GM21529 (cell line): ENCODE measurements around the gene BTD.
A peak's percentile ranks its signal among the peaks of the same experiment; 100 is the strongest.
"Not testable (repeated sequence)": the region's sequence is repeated elsewhere in the genome, so short reads cannot be mapped to it uniquely, and the experiment has no call there.

Experiments used
- ATAC-seq: cut with Tn5 transposase; IDR thresholded peaks from one replicate; pipeline ENCODE4 v1.9.1; 2021; ENCODE audit not compliant: unreplicated experiment

Gene BTD

GRCh38 chr3:15602816-15603215 is 1.3 kb downstream of the BTD start:
- ATAC-seq, result not testable (repeated sequence)

- not testable (repeated sequence) for ATAC-seq
These were observed 3.0 kb downstream of the BTD start for GRCh38 chr3:15604584-15604983.

GRCh38 chr3:15606434-15606891 is 4.9 kb downstream of the BTD start:
- ATAC-seq, result no peak

GRCh38 chr3:15610082-15610759 is 8.7 kb downstream of the BTD start:
- ATAC-seq, result no peak

GRCh38 chr3:15611018-15611417 is 9.5 kb downstream of the BTD start:
- ATAC-seq, result no peak

GRCh38 chr3:15612001-15612400 is 10.5 kb downstream of the BTD start:
- ATAC-seq, result no peak

- ATAC-seq, result no peak
These were observed 13.4 kb downstream of the BTD start for GRCh38 chr3:15614958-15615357.

GRCh38 chr3:15616053-15616452 is 14.5 kb downstream of the BTD start:
- no peak for ATAC-seq

GRCh38 chr3:15619659-15620464 is 18.3 kb downstream of the BTD start:
- ATAC-seq, result not testable (repeated sequence)

GRCh38 chr3:15623535-15624440 is 22.2 kb downstream of the BTD start:
- no peak for ATAC-seq

- no peak for ATAC-seq
These were observed 27.4 kb downstream of the BTD start for GRCh38 chr3:15628967-15629366.

GRCh38 chr3:15629860-15630597 is 28.5 kb downstream of the BTD start:
- peak; percentile 94 for ATAC-seq

- no peak for ATAC-seq
These were observed 29.3 kb downstream of the BTD start for GRCh38 chr3:15630646-15631350.

- ATAC-seq, result no peak
These were observed 30.1 kb downstream of the BTD start for GRCh38 chr3:15631426-15632211.

- no peak for ATAC-seq
These were observed 30.7 kb downstream of the BTD start for GRCh38 chr3:15632212-15632580.

GRCh38 chr3:15633159-15633558 is 31.6 kb downstream of the BTD start:
- ATAC-seq, result no peak

GRCh38 chr3:15633766-15634598 is 32.4 kb downstream of the BTD start:
- no peak for ATAC-seq

- ATAC-seq, result no peak
These were observed 33.1 kb downstream of the BTD start for GRCh38 chr3:15634671-15635070.
